Astrocyte (in vitro differentiated cells and primary cell): ENCODE data around the gene FAM222A.

ENCODE experiments used
- CTCF ChIP-seq: IDR thresholded peaks from 2 replicates; pipeline ENCODE4 v1.5.1; 2011; ENCODE audit warnings: low read depth, mild to moderate bottlenecking, inconsistent platforms, low read length, moderate library complexity; ENCODE audit not compliant: insufficient read depth
- EZH2 ChIP-seq: IDR thresholded peaks from 2 replicates; pipeline ENCODE4 v1.6.1; 2012; ENCODE audit warnings: mild to moderate bottlenecking, low read length, inconsistent platforms; ENCODE audit not compliant: insufficient read depth

GRCh38 chr12:109714913-109715244 lies 1.3 kb downstream of the FAM222A start:
- TF ChIP-seq CTCF (no peak), EZH2 (no peak)
